ENCODE data around the gene OGA. TPM values are rescaled to one million over a fixed set of nuclear protein-coding genes. Genes with fewer than 3 reads are reported as not detected.

OGA gene
- total RNA-seq, 2 donors from 2014 or later: 70.4 to 71.4 TPM

Other genes with a start within 250 kb of the OGA start
- 10 to 100 TPM; 16.2 to 19.3 TPM for gene POLL, start 230.2 kb downstream of the OGA start, total RNA-seq
- gene DPCD, start 230.1 kb downstream of the OGA start, total RNA-seq: 10 to 100 TPM; 15.5 to 17.6 TPM
- 10 to 100 TPM; 92.0 to 99.0 TPM for gene FBXW4, start 123.3 kb downstream of the OGA start, total RNA-seq
- gene FGF8, start 42.3 kb downstream of the OGA start, total RNA-seq: not detected
- 10 to 100 TPM; 15.2 to 18.8 TPM for gene NPM3, start 35.0 kb downstream of the OGA start, total RNA-seq
- 100 to 1,000 TPM; 335 to 369 TPM for gene KCNIP2, start 25.4 kb upstream of the OGA start, total RNA-seq
- 10 to 100 TPM; 28.8 to 33.7 TPM for gene ARMH3, start 237.7 kb upstream of the OGA start, total RNA-seq
- 10 to 100 TPM; 10.1 to 12.1 TPM for gene HPS6, start 246.9 kb upstream of the OGA start, total RNA-seq